ENCODE results near the gene HOXD1. TPM values are rescaled to one million over a fixed set of nuclear protein-coding genes. Genes with fewer than 3 reads are reported as not detected.

HOXD1 gene
- total RNA-seq, 4 donors from 2014 or later = 0.19 TPM; not detected in 3

- TF ChIP-seq CTCF (IDR thresholded peaks at IDR 0.05) (no peak), POLR2A (IDR thresholded peaks at IDR 0.05) (no peak)
- H3K27me3 ChIP-seq = peaks cover 24 to 100% (median 80%) of the 10 kb centered on the region in 4 donors
- intact Hi-C loops (cut with DNase I) = no loop called here
These were observed 30.8 kb upstream of the HOXD1 start for GRCh38 chr2:176157499-176158185.

GRCh38 chr2:176158186-176158591, 30.3 kb upstream of the HOXD1 start:
- intact Hi-C loops (cut with DNase I) = no loop called here
- no peaks in the 10 kb centered on the region for H3K36me3 ChIP-seq
- no peak for DNase-seq

More at GRCh38 chr2:176157499-176158185, 30.8 kb upstream of the HOXD1 start:
- no peaks in the 10 kb centered on the region for H3K9me3 ChIP-seq
- H3K36me3 ChIP-seq = no peaks in the 10 kb centered on the region
- DNase-seq = no peak
- H3K4me3 ChIP-seq = peak overlapping the region in 2 of 4 donors; percentile 11 to 35
- WGBS, 2 donors = 22 to 27% methylated on average over 35 to 39 of the region's 43 CpGs
- H3K4me1 ChIP-seq = peaks cover 21 to 62% (median 22%) of the 10 kb centered on the region in 3 donors
- no peak overlapping the region for H3K27ac ChIP-seq

GRCh38 chr2:176158855-176159662, 29.4 kb upstream of the HOXD1 start:
- 14 to 36% methylated on average over 14 to 16 of the region's 39 CpGs for WGBS, 2 donors
- no peaks in the 10 kb centered on the region for H3K36me3 ChIP-seq
- peaks cover 30 to 100% (median 84%) of the 10 kb centered on the region in 4 donors for H3K27me3 ChIP-seq
- no peak for TF ChIP-seq CTCF (IDR thresholded peaks at IDR 0.05)
- no peak for TF ChIP-seq POLR2A (IDR thresholded peaks at IDR 0.05)
- no peaks in the 10 kb centered on the region for H3K9me3 ChIP-seq
- peak overlapping the region in 1 of 4 donors; percentile 38 for H3K4me3 ChIP-seq
- H3K4me1 ChIP-seq = peaks cover 21 to 64% (median 22%) of the 10 kb centered on the region in 3 donors
- intact Hi-C loops (cut with DNase I) = no loop called here
- DNase-seq = no peak
- H3K27ac ChIP-seq = no peak overlapping the region

More at GRCh38 chr2:176158186-176158591, 30.3 kb upstream of the HOXD1 start:
- H3K27ac ChIP-seq = no peak overlapping the region
- H3K4me3 ChIP-seq = no peak overlapping the region
- peaks cover 25 to 100% (median 81%) of the 10 kb centered on the region in 4 donors for H3K27me3 ChIP-seq
- TF ChIP-seq POLR2A (IDR thresholded peaks at IDR 0.05) = no peak
- no peak for TF ChIP-seq CTCF (IDR thresholded peaks at IDR 0.05)
- H3K9me3 ChIP-seq = no peaks in the 10 kb centered on the region
- H3K4me1 ChIP-seq = peaks cover 21 to 64% (median 22%) of the 10 kb centered on the region in 3 donors
- WGBS, 2 donors = 13 to 16% methylated on average over 18 to 19 of the region's 22 CpGs

- peaks cover 35 to 100% (median 87%) of the 10 kb centered on the region in 4 donors for H3K27me3 ChIP-seq
- H3K4me1 ChIP-seq = peaks cover 21 to 67% (median 22%) of the 10 kb centered on the region in 3 donors
- peak overlapping the region in 1 of 4 donors; percentile 38 for H3K4me3 ChIP-seq
- intact Hi-C loops (cut with DNase I) = no loop called here
- no peak for DNase-seq
- no peaks in the 10 kb centered on the region for H3K9me3 ChIP-seq
- WGBS, 2 donors = 13 to 27% methylated on average over 1 to 6 of the region's 44 CpGs
- TF ChIP-seq POLR2A (IDR thresholded peaks at IDR 0.05) (no peak), CTCF (IDR thresholded peaks at IDR 0.05) (no peak)
- no peaks in the 10 kb centered on the region for H3K36me3 ChIP-seq
- H3K27ac ChIP-seq = no peak overlapping the region
These were observed 28.7 kb upstream of the HOXD1 start for GRCh38 chr2:176159663-176160250.

Data from esophagus squamous epithelium (tissue), 5 donors.